WTC11 (cell line): ENCODE results near the gene CLTCL1. TPM values are rescaled to one million over a fixed set of nuclear protein-coding genes. Genes with fewer than 3 reads are reported as not detected.

Experiments
- ATAC-seq: fragments of 200-7000 bp; cut with Tn5 transposase; 2 replicates; pipeline ENCODE4 v1.10.0; 2021; ENCODE audit warnings: mild to moderate bottlenecking, moderate library complexity
- CTCF ChIA-PET: fragments of 300-600 bp; sonication (Branson Sonifier 250); formaldehyde crosslinking; loops from one replicate; lab custom pipeline; 2021; ENCODE audit warnings: antibody characterized with exemption; lab: Charles Lee
- POLR2A ChIA-PET: fragments of 350-600 bp; sonication (Branson Sonifier 250); formaldehyde crosslinking; loops from one replicate; lab custom pipeline; 2021; ENCODE audit warnings: antibody characterized with exemption; lab: Charles Lee
- DNase-seq: peaks from one replicate; pipeline ENCODE4 v3.0.0; 2021; ENCODE audit warnings: low spot score
- H3K27ac Mint-ChIP-seq: 2 replicates; pipeline ENCODE4 v1.8.0; 2021; ENCODE audit warnings: mixed read lengths
- H3K27me3 Mint-ChIP-seq: 2 replicates; pipeline ENCODE4 v1.8.0; 2021; ENCODE audit warnings: low read depth, mild to moderate bottlenecking, moderate library complexity, mixed read lengths
- H3K36me3 Mint-ChIP-seq: 2 replicates; pipeline ENCODE4 v1.8.0; 2021; ENCODE audit warnings: mixed read lengths
- H3K4me1 Mint-ChIP-seq: 2 replicates; pipeline ENCODE4 v1.8.0; 2022; ENCODE audit warnings: mixed read lengths
- H3K4me3 Mint-ChIP-seq: 2 replicates; pipeline ENCODE4 v1.8.0; 2021; ENCODE audit warnings: mild to moderate bottlenecking, moderate library complexity, mixed read lengths
- H3K9me3 Mint-ChIP-seq: 2 replicates; pipeline ENCODE4 v1.8.0; 2021; ENCODE audit warnings: mixed read lengths
- AFF4 ChIP-seq: sonication (generic); formaldehyde crosslinking; IDR thresholded peaks from 2 replicates; pipeline ENCODE4 v1.8.1; 2023; ENCODE audit warnings: mild to moderate bottlenecking, missing genetic modification reagents, borderline replicate concordance
- AR ChIP-seq: fragments of 250-450 bp; sonication (Bioruptor Pico); IDR thresholded peaks from 2 replicates; pipeline ENCODE4 v1.9.0; 2021; ENCODE audit warnings: mild to moderate bottlenecking
- CBFB ChIP-seq: sonication (generic); formaldehyde crosslinking; IDR thresholded peaks from 2 replicates; pipeline ENCODE4 v1.8.1; 2022; ENCODE audit warnings: mild to moderate bottlenecking, low read depth, missing genetic modification reagents
- EMX1 ChIP-seq: fragments of 250-450 bp; sonication (Bioruptor Pico); IDR thresholded peaks from 2 replicates; pipeline ENCODE4 v1.8.0; 2021; ENCODE audit warnings: mild to moderate bottlenecking
- ERG ChIP-seq: fragments of 250-450 bp; sonication (Bioruptor Pico); IDR thresholded peaks from 2 replicates; pipeline ENCODE4 v1.8.0; 2021; ENCODE audit warnings: mild to moderate bottlenecking
- GRHL2 ChIP-seq: fragments of 250-450 bp; sonication (Bioruptor Pico); IDR thresholded peaks from 2 replicates; pipeline ENCODE4 v1.8.0; 2022; ENCODE audit warnings: mild to moderate bottlenecking, moderate library complexity; ENCODE audit not compliant: insufficient replicate concordance, severe bottlenecking
- JAZF1 ChIP-seq: fragments of 250-450 bp; sonication (Bioruptor Pico); IDR thresholded peaks from 2 replicates; pipeline ENCODE4 v1.9.0; 2021; ENCODE audit warnings: moderate library complexity, mild to moderate bottlenecking, inconsistent platforms
- JUN ChIP-seq: sonication (generic); formaldehyde crosslinking; IDR thresholded peaks from 2 replicates; pipeline ENCODE4 v1.8.0; 2023; ENCODE audit warnings: mild to moderate bottlenecking, missing genetic modification reagents
- NR3C1 ChIP-seq: sonication (generic); formaldehyde crosslinking; conservative IDR thresholded peaks from 2 replicates; pipeline ENCODE4 v1.8.1; 2023; ENCODE audit warnings: low read depth, mild to moderate bottlenecking, missing genetic modification reagents
- ZBTB21 ChIP-seq: sonication (generic); formaldehyde crosslinking; IDR thresholded peaks from 2 replicates; pipeline ENCODE4 v1.8.1; 2023; ENCODE audit warnings: mild to moderate bottlenecking, missing genetic modification reagents, borderline replicate concordance
- ZNF232 ChIP-seq: sonication (generic); formaldehyde crosslinking; IDR thresholded peaks from 2 replicates; pipeline ENCODE4 v1.8.0; 2022; ENCODE audit warnings: mild to moderate bottlenecking, missing genetic modification reagents
- ZNF317 ChIP-seq: sonication (generic); formaldehyde crosslinking; IDR thresholded peaks from 2 replicates; pipeline ENCODE4 v1.8.1; 2023; ENCODE audit warnings: low read depth, mild to moderate bottlenecking, moderate library complexity, missing genetic modification reagents, borderline replicate concordance
- ZNF423 ChIP-seq: fragments of 250-450 bp; sonication (Bioruptor Pico); IDR thresholded peaks from 2 replicates; pipeline ENCODE4 v2.1.2; 2022; ENCODE audit warnings: mild to moderate bottlenecking, moderate library complexity
- ZNF512 ChIP-seq: sonication (generic); formaldehyde crosslinking; IDR thresholded peaks from 2 replicates; pipeline ENCODE4 v1.8.1; 2022; ENCODE audit warnings: missing genetic modification reagents, borderline replicate concordance
- ZNF671 ChIP-seq: fragments of 250-450 bp; sonication (Bioruptor Pico); IDR thresholded peaks from 2 replicates; pipeline ENCODE4 v1.8.0; 2021; ENCODE audit warnings: mild to moderate bottlenecking
- total RNA-seq: library from RNA; stranded (reverse); gene quantifications from 3 replicates; pipeline ENCODE4 v1.2.3, GENCODE V29; 2021
- TF ChIP-seq, protein P1 (sequence below): fragments of 250-450 bp; sonication (Bioruptor Pico); IDR thresholded peaks from 2 replicates; pipeline ENCODE4 v2.1.2; 2022; ENCODE audit warnings: mild to moderate bottlenecking, moderate library complexity
- TF ChIP-seq, protein P2 (sequence below): sonication (generic); formaldehyde crosslinking; IDR thresholded peaks from 2 replicates; pipeline ENCODE4 v1.8.1; 2023; ENCODE audit warnings: mild to moderate bottlenecking, missing genetic modification reagents, moderate library complexity
- TF ChIP-seq, protein P3 (sequence below): sonication (generic); formaldehyde crosslinking; IDR thresholded peaks from 2 replicates; pipeline ENCODE4 v1.8.1; 2022; ENCODE audit warnings: low read depth, mild to moderate bottlenecking, moderate library complexity, missing genetic modification reagents, borderline replicate concordance

CLTCL1 gene
- total RNA-seq, 1 experiment from 2014 or later, result 15.5 TPM

DNA sequence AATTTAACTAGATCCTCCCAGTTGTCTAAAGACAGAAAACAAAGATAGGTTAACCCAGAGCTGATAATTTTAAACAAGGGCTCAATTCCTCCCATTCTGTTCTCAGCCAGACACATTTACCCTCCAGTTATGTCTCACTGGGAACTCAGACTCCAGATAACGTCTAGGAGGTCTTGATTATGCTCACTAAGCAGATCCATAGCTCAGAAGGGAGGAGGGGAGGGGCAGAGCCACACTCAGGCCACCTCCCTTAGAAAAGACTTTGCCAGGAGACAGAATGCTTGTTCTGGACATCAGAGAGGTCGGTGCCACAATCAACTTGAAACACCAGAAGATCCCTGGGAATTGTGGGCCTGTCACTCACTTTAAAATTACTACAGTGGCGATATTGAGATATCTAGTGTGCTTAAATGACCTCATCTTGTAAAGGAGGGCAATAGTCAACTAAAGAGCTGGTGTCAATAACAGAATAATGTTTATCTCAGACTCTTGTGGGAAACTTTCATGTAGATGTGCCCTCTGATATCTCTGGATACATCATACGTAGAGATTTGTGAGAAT is 83.2 kb downstream of the CLTCL1 start:
- DNase-seq, result no peak
- Mint-ChIP-seq H3K4me1 (peaks cover 14% of the 10 kb centered on the region), H3K27ac (peak overlapping the region; percentile 37; the same call in 1 of the 2 replicates), H3K27me3 (no peaks in the 10 kb centered on the region), H3K4me3 (no peak overlapping the region), H3K9me3 (no peaks in the 10 kb centered on the region), H3K36me3 (peaks cover 18% of the 10 kb centered on the region)
- CTCF ChIA-PET, result no interaction called here
- no peak for TF ChIP-seq AFF4 (CRISPR knock-in tag)
- TF ChIP-seq ZNF512 (CRISPR knock-in tag), result no peak
- TF ChIP-seq, protein P1, sequence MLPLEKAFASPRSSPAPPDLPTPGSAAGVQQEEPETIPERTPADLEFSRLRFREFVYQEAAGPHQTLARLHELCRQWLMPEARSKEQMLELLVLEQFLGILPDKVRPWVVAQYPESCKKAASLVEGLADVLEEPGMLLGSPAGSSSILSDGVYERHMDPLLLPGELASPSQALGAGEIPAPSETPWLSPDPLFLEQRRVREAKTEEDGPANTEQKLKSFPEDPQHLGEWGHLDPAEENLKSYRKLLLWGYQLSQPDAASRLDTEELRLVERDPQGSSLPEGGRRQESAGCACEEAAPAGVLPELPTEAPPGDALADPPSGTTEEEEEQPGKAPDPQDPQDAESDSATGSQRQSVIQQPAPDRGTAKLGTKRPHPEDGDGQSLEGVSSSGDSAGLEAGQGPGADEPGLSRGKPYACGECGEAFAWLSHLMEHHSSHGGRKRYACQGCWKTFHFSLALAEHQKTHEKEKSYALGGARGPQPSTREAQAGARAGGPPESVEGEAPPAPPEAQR (CRISPR knock-in tag), result no peak
- no peak for TF ChIP-seq GRHL2 (CRISPR knock-in tag)
- TF ChIP-seq, protein P2, sequence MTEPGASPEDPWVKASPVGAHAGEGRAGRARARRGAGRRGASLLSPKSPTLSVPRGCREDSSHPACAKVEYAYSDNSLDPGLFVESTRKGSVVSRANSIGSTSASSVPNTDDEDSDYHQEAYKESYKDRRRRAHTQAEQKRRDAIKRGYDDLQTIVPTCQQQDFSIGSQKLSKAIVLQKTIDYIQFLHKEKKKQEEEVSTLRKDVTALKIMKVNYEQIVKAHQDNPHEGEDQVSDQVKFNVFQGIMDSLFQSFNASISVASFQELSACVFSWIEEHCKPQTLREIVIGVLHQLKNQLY (CRISPR knock-in tag), result no peak
- no peak for TF ChIP-seq ZNF317 (CRISPR knock-in tag)
- no peak for TF ChIP-seq ZNF423 (CRISPR knock-in tag)
- no peak for TF ChIP-seq JAZF1 (CRISPR knock-in tag)
- no peak for TF ChIP-seq NR3C1 (CRISPR knock-in tag)
- no peak for TF ChIP-seq CBFB (CRISPR knock-in tag)
- no peak for TF ChIP-seq ZBTB21 (CRISPR knock-in tag)
- TF ChIP-seq EMX1 (CRISPR knock-in tag), result no peak
- TF ChIP-seq, protein P3, sequence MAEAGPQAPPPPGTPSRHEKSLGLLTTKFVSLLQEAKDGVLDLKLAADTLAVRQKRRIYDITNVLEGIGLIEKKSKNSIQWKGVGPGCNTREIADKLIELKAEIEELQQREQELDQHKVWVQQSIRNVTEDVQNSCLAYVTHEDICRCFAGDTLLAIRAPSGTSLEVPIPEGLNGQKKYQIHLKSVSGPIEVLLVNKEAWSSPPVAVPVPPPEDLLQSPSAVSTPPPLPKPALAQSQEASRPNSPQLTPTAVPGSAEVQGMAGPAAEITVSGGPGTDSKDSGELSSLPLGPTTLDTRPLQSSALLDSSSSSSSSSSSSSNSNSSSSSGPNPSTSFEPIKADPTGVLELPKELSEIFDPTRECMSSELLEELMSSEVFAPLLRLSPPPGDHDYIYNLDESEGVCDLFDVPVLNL (CRISPR knock-in tag), result no peak
- no peak for TF ChIP-seq ZNF232
- no peak for TF ChIP-seq ZNF671
- ATAC-seq, result no peak
- POLR2A ChIA-PET, result no interaction called here

- Mint-ChIP-seq H3K36me3 (peaks cover 18% of the 10 kb centered on the region), H3K27me3 (no peaks in the 10 kb centered on the region), H3K9me3 (peaks cover under 1% of the 10 kb centered on the region; the same call in 1 of the 2 replicates), H3K4me1 (peaks cover 10% of the 10 kb centered on the region), H3K27ac (no peak overlapping the region; the same call in 1 of the 2 replicates), H3K4me3 (no peak overlapping the region)
- ChIA-PET POLR2A (no interaction called here), CTCF (interaction anchor here (0.5 kb wide), 1 partner anchor 116 kb away, joined by 3 read pairs; no protein-coding TSS in a partner anchor)
- ATAC-seq, result no peak
- DNase-seq, result no peak
- no peak for TF ChIP-seq ERG (CRISPR knock-in tag)
- TF ChIP-seq AR (CRISPR knock-in tag), result no peak
- TF ChIP-seq JUN (CRISPR knock-in tag), result no peak
- no peak for TF ChIP-seq ZBTB21 (CRISPR knock-in tag)
- no peak for TF ChIP-seq ZNF671
These were observed 83.6 kb downstream of the CLTCL1 start for GRCh38 chr22:19207884-19208283.
